Measurements from ENCODE around the gene AP2A2. TPM values are rescaled to one million over a fixed set of nuclear protein-coding genes. Genes with fewer than 3 reads are reported as not detected.
A peak's percentile ranks its signal among the peaks of the same experiment; 100 is the strongest.

Gene AP2A2
- total RNA-seq, 1 donor from 2014 or later: 9.5 TPM

DNA sequence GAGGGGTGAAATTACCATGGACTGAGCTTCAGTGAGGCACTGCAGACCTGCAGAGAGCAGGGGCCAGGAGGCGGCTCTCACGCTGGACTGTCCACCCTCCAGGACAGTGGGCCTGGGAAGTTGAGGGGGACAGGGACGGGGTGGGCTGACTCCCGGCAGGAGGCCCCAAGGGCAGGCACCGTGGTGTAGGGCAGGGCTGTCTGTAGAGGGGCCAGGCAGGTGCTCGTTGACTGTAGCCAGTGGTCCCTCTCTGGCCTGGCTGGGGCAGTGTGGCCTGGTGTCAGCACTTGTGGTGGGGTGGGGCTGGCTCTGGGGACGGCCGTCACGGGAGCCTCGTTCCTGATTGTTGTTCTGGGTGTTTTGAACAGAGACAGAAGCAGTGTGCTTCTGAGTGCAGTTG lies 64.4 kb downstream of the AP2A2 start:
- H3K27me3 ChIP-seq (ENCODE audit: control insufficient read depth, insufficient read depth, low read length): no peaks in the 10 kb centered on the region
- TF ChIP-seq, protein P1, sequence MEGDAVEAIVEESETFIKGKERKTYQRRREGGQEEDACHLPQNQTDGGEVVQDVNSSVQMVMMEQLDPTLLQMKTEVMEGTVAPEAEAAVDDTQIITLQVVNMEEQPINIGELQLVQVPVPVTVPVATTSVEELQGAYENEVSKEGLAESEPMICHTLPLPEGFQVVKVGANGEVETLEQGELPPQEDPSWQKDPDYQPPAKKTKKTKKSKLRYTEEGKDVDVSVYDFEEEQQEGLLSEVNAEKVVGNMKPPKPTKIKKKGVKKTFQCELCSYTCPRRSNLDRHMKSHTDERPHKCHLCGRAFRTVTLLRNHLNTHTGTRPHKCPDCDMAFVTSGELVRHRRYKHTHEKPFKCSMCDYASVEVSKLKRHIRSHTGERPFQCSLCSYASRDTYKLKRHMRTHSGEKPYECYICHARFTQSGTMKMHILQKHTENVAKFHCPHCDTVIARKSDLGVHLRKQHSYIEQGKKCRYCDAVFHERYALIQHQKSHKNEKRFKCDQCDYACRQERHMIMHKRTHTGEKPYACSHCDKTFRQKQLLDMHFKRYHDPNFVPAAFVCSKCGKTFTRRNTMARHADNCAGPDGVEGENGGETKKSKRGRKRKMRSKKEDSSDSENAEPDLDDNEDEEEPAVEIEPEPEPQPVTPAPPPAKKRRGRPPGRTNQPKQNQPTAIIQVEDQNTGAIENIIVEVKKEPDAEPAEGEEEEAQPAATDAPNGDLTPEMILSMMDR (IDR thresholded peaks at IDR 0.05; ENCODE audit: insufficient read depth, low read length, severe bottlenecking): no peak
- FAIRE-seq: no peak
- DNase-seq (ENCODE audit: low read depth): no peak
- no peak overlapping the region for H3K4me3 ChIP-seq (ENCODE audit: low read depth, low read length)
- peaks cover 45% of the 10 kb centered on the region for H3K36me3 ChIP-seq (ENCODE audit: control insufficient read depth, insufficient read depth, low read length)

DNA sequence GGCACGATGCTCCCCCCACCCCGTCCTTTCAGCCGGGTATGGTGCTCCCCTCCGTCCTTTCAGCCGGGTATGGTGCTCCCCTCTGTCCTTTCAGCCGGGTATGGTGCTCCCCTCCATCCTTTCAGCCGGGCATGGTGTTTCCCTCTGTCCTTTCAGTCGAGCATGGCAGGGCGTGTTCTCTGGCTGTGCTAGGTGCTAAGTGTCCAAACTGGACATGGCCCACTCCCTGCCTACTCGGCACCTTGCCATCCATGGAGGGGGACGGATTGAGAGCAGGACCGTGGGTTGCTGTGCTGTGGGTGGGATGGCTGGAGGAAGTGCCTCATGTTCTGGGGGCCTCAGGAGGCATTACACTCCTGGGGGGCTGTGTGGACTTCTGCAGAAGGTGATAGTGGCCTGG lies 65.4 kb downstream of the AP2A2 start:
- H3K27me3 ChIP-seq (ENCODE audit: control insufficient read depth, insufficient read depth, low read length): no peaks in the 10 kb centered on the region
- no peak for DNase-seq (ENCODE audit: low read depth)
- FAIRE-seq: no peak
- peaks cover 40% of the 10 kb centered on the region for H3K36me3 ChIP-seq (ENCODE audit: control insufficient read depth, insufficient read depth, low read length)
- TF ChIP-seq, protein P1 (IDR thresholded peaks at IDR 0.05; ENCODE audit: insufficient read depth, low read length, severe bottlenecking): no peak
- H3K4me3 ChIP-seq (ENCODE audit: low read depth, low read length): no peak overlapping the region

GRCh38 chr11:991711-992307 lies 66.1 kb downstream of the AP2A2 start:
- no peak for FAIRE-seq
- Histone ChIP-seq H3K36me3 (ENCODE audit: control insufficient read depth, insufficient read depth, low read length) (peaks cover 35% of the 10 kb centered on the region), H3K4me3 (ENCODE audit: low read depth, low read length) (no peak overlapping the region), H3K27me3 (ENCODE audit: control insufficient read depth, insufficient read depth, low read length) (no peaks in the 10 kb centered on the region)
- no peak for DNase-seq (ENCODE audit: low read depth)
- TF ChIP-seq, protein P1 (IDR thresholded peaks at IDR 0.05; ENCODE audit: insufficient read depth, low read length, severe bottlenecking): no peak

DNA sequence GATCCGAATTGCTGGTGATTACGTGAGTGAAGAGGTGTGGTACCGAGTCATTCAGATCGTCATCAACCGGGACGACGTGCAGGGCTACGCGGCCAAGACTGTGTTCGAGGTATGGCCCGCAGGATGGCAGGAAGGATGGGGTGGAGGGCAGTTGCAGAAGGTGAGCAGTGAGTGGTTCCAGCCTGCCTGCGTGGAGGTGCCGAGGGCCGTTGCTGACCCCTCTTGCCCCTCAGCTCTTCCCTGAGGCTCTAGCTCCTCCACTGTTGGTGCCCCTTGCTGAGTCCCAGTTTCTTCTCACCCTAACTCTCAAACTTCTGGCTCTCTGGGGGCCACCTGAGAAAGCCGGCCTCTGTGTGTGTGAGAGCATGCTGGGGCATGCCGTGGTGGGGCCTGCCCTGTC lies 66.9 kb downstream of the AP2A2 start:
- H3K27me3 ChIP-seq (ENCODE audit: control insufficient read depth, insufficient read depth, low read length): no peaks in the 10 kb centered on the region
- no peak overlapping the region for H3K4me3 ChIP-seq (ENCODE audit: low read depth, low read length)
- H3K36me3 ChIP-seq (ENCODE audit: control insufficient read depth, insufficient read depth, low read length): peaks cover 36% of the 10 kb centered on the region
- DNase-seq (ENCODE audit: low read depth) (no peak), FAIRE-seq (peak; percentile 40)
- TF ChIP-seq, protein P1 (IDR thresholded peaks at IDR 0.05; ENCODE audit: insufficient read depth, low read length, severe bottlenecking): no peak

- FAIRE-seq (no peak), DNase-seq (ENCODE audit: low read depth) (no peak)
- TF ChIP-seq, protein P1 (IDR thresholded peaks at IDR 0.05; ENCODE audit: insufficient read depth, low read length, severe bottlenecking): no peak
- peaks cover 27% of the 10 kb centered on the region for H3K36me3 ChIP-seq (ENCODE audit: control insufficient read depth, insufficient read depth, low read length)
- H3K4me3 ChIP-seq (ENCODE audit: low read depth, low read length): no peak overlapping the region
- no peaks in the 10 kb centered on the region for H3K27me3 ChIP-seq (ENCODE audit: control insufficient read depth, insufficient read depth, low read length)
These were observed 68.0 kb downstream of the AP2A2 start for GRCh38 chr11:993632-994167.

All from bronchial epithelial cell (primary cell).